Colon (tissue), 2 donors: ENCODE measurements around the gene SHISA6.

ENCODE experiments used
- FAIRE-seq: peaks from 2 replicates; lab custom pipeline; 2012; peaks lifted over from hg19 to GRCh38; lab: Jason Lieb, UNC
- donor health status: control.
- donor health status: control.

SHISA6 gene

DNA sequence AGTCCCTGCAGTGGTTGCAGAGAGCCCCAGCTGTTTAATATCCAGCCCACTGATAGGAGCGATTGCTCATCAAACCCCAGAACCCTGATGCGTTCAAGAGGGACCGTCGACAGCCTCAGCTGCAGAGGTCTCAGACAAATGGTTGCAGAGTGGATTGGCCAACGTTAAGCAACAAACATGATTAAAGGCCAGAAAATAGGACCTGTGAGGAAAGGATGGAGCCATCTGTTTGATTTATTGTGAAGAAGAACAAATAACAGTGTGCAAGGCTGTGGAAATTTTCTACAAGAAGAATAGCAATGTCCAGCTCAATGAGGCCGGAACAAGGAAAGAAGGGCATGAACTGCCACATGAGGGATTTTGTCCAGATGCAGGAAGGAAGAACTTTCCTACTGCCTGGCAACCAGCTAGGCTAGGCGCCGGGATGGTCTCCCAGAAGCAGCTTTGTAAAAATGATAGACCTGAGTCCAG lies 218.9 kb downstream of the SHISA6 start:
- FAIRE-seq: no peak

DNA sequence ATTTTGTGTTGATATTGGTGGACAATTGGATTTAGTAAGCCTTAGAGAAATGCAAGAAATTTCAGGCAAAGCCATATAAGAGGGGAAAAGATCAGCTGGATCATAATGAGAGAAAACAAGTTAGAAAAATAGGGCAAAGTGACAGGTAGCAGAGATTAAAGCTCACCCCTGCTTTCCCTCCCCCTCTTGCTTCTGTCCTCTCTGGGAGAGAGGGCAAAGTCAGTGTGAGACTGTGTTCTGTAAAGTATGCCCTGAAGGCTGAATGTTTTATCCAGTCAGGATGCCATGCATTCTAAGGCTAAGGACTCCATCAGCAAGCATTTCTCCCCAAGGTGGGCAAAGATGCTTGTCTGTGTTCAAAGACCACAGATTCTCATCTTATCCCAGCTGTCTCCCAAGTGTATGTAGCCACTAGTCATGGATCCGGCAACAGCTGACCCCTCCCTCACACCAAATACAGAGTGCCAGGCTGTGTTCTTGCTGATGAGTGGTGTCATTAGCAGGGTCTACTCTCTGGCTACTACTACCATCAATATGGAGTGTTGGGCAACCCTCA lies 221.1 kb downstream of the SHISA6 start:
- no peak for FAIRE-seq

- FAIRE-seq: no peak
Observed at GRCh38 chr17:11467639-11468038, 226.6 kb downstream of the SHISA6 start.

DNA sequence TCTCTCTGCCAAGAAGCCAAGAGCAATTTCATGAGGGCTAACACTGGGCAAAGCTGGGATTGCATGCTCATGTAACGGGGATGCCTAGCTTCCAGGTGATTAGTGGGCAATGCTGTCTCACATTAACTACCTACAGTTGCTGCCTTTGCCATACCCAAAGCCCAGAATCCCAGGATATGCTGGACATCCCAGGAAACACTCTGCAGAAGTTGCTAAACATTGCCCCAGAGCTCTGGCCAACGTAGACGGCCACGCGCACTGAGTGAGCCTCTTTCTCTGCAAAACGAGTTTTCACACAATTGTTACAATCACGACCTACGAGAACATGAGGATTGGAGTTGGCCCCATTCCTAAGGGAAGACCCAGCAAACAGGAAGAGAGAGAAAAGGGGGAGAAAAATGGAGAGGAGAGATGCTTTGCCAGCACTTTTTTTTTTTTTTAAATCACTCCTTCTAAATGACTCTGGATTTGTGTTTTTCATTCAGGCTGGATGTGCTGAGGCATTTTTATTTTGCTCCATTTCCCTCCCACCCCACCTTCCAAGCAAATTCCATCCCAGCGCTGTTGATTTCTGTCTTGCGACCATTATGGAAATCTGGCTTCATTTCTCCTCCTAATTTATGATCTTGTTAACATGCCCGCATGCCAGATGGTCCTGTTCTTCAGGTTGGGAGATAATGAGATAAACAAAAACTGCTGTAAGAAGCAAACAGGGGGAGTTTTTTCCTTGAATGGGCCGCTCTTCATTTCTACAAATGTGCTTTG lies 244.5 kb downstream of the SHISA6 start:
- no peak for FAIRE-seq

GRCh38 chr17:11486101-11486867 lies 245.3 kb downstream of the SHISA6 start:
- FAIRE-seq: no peak

GRCh38 chr17:11486868-11487310 lies 245.9 kb downstream of the SHISA6 start:
- FAIRE-seq: no peak

GRCh38 chr17:11487469-11487868 lies 246.5 kb downstream of the SHISA6 start:
- no peak for FAIRE-seq

DNA sequence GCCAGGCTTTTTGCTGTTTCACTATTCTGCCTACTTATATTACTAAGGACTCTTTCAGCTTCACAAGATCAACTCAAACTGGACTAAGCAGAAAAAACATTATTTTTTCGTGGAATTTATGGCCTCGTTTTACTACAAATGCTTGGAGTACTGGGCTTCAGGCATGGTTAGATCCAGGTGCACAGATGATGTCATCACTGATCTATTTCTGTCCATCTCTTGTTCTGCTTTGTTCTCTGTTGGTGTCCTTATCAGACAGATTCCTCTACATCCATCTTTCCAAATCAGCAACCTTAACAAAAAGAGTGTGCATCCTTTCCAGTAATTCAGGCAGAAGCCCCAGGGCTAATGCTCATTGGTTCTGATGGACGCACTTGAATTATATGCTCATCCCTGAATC lies 247.4 kb downstream of the SHISA6 start:
- FAIRE-seq: no peak

DNA sequence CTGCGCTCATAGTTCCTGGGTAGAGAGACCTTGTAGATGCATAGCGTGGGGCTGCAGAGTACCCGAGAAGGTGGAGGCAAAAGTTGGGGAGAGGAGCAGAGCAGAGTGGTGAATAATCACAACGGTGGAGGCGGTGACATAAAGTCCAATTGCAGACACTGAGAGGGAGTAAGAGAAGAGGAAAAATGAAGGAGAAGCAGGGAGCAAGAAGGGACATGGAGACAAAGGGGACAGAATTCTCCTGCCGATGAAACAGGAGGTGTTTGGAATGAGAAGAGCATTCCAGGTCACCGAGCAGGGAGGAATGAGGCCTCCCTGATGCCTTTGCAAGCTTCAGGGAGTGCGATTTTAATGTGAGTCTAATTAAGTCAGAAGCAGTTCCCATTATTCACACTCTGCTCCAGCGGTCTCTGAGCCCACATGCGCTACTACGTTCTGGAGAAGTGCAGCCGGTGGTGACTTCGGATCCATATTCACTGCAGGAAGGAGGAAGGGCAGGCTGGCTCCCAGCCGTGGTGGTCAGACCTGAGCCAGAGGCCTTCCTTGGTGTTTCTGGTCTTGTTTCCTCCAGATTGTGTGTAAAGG lies 249.2 kb downstream of the SHISA6 start:
- no peak for FAIRE-seq

- FAIRE-seq: no peak
Observed at GRCh38 chr17:11492511-11492910, 251.5 kb downstream of the SHISA6 start.

GRCh38 chr17:11493936-11494335 lies 252.9 kb downstream of the SHISA6 start:
- FAIRE-seq: no peak

DNA sequence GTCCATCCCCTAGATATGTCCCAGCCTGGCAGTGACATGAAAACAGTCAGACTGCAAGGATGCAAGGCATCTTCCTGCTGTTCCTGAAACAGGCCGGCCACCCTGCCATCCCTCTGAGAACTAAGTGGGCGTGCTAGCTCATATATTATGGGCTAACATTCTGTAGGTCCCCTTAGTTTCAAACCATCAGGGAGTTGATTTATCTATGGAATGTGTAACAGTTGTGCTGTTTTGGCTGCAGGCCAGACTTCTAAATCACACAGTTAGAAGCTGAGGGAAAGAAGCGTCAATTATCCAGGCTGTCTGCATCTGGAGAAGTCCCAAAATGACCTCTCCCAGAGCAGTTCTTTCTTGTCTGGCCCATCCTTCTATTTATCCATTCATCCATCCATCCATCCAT lies 254.6 kb downstream of the SHISA6 start:
- FAIRE-seq: no peak

DNA sequence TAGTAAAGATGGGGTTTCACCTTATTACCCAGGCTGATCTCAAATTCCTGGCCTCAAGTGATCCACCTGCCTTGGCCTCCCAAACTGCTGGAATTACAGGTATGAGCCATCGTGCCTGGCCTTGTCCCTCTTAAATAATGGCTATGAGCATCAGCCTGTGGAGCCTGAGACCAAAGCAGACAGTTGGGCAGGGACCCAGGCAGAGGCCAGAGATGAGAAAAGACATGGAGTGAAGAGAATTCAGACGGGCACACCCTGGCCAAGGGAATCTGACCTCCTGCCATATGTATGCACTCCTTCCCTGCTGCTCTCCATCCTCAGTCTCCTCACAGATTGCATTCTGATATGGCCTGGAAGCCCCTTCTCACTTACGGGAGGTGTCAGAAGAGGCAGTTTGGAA lies 258.9 kb downstream of the SHISA6 start:
- FAIRE-seq: no peak

DNA sequence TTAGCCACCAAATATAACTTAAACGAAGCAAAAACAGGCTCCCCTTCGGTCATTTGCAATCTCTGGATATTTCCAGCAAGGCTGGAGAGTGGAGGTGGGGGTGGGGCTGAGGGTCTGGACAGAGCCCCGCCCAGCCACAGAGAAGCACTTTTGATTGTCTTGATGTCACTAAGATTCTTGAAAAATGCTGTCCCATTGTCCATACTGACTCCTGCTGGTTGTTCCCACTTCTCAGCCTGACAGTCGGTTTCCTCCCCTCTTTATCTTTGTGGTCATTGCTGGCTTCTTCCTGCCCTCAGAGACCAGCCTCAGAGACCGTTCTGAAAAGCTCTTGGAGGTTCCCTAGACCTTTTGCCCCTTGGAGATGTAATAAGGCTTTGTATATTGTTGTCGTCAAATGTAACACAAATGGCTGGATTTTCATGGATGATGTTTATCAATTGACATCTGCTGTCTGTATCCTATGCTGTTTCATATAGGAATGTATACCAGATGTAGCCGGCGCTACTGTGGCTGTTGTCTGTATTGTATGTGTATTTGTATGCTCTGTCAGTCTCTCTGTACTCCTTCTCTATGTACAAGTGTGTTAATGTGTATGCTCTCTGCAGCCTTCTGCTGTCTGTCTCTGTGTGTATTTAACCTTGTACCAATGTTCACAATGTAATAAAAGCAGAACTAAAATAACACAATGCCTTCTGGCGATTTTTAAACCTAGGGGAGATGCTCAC lies 262.5 kb downstream of the SHISA6 start:
- FAIRE-seq: no peak

GRCh38 chr17:11506635-11507034 lies 265.6 kb downstream of the SHISA6 start:
- FAIRE-seq: no peak

- no peak for FAIRE-seq
Observed at GRCh38 chr17:11511696-11512095, 270.7 kb downstream of the SHISA6 start.

DNA sequence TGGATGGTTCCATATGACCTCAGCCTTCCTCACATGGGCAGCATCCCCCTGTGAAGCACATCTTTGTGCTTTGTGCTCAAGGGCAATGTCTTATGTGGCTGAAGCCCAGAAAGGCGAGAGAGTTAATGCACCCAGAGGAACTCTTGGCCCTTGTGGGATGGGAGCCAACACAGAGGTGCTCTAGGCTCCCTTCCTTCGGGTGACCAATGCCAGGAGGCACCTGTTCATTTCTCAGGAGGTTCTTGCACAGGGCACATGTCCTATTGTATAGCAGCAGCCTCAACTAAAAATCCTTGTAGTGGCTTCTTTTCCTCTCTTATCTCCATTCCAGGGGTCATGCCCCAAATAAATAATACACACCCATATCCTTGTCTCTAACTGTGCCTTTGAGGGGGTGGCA lies 273.6 kb downstream of the SHISA6 start:
- FAIRE-seq: no peak

GRCh38 chr17:11514981-11515680 lies 274.1 kb downstream of the SHISA6 start:
- FAIRE-seq: no peak

DNA sequence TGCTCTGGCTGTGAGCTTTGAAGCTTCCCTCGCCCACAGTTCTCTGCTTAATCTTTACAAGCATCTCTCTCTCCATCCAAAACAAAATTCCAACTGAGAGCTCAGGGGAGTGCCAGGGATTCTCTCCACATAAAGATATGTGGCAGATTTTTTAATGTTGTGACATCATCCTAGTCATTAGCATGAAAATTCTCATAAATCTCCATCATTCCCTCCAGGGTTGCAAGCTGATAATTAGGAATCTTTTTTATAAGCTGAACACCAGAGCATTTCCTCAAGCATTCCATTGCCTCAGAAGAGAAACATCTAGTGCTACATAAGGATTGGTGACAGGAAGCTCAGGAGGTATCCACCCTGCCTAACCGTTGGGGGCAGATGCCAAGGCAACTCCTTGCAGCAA lies 274.9 kb downstream of the SHISA6 start:
- no peak for FAIRE-seq

DNA sequence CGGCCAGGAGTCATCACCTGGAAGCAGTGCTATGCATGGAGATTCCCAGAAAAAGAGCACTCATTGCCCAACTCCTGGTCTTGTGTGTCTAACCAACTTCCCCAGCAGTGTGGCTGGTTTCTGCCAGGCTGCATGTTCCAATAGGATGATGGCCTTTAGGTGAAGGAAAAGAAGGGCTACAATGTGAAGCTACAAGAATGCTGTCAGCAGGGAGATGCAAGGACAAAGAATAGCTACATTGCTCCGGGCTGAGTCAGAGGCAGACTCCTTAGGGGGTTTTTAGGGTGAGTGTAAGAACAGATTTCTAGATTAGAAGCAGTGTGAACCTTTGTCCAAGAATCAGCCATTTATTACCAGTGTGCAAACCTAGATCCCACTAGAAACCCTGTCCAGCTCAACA lies 294.2 kb downstream of the SHISA6 start:
- no peak for FAIRE-seq

DNA sequence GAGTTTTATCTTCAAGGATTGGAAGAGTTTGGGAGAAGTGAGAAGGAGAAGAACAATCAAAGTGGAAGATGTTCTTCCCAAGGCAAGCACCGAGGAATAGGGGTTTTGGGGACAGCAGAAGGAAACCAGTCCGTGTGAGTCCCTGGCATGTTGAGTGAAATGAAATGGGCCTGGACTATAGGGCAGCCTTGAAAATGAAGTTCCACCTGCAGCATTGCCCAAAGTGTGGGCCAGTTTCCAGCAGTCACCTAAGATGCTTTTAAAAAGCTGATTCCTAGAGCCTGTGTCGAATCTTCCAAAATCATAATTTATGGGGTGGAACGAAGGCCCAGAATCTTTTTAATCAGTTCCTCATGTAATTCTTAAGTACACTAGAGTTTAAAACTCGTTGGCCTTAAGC lies 297.4 kb downstream of the SHISA6 start:
- no peak for FAIRE-seq
